Measurements from ENCODE around the gene DGKZ.

DGKZ gene

DNA sequence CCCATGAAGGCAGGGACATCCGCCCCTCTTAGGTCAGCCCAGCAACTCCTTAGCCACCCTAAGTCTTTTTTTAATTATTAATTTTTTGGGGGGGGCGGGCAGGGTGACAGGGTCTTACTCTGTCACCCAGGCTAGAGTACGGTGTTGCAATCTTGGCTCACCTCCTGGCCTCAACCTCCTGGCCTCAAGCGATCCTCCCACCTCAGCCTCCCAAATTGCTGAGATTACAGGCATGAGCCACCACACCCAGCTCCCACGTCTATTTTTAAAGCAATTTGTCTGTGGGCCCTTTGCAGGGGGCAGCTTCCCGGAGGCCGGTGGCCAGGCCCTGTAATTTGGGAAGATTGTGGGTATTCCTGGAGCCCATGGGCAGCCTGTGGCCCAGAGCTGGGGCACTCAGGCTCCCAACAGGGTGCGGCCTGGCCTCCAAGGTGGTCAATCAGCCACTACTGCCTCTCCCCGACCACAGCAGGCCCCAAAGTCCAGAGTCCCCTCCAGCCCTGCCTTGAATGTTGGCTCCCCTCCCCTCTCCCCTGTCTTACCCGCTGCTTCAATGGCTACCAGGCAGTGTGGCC lies 42.6 kb upstream of the DGKZ start:
- TF ChIP-seq, protein P1, sequence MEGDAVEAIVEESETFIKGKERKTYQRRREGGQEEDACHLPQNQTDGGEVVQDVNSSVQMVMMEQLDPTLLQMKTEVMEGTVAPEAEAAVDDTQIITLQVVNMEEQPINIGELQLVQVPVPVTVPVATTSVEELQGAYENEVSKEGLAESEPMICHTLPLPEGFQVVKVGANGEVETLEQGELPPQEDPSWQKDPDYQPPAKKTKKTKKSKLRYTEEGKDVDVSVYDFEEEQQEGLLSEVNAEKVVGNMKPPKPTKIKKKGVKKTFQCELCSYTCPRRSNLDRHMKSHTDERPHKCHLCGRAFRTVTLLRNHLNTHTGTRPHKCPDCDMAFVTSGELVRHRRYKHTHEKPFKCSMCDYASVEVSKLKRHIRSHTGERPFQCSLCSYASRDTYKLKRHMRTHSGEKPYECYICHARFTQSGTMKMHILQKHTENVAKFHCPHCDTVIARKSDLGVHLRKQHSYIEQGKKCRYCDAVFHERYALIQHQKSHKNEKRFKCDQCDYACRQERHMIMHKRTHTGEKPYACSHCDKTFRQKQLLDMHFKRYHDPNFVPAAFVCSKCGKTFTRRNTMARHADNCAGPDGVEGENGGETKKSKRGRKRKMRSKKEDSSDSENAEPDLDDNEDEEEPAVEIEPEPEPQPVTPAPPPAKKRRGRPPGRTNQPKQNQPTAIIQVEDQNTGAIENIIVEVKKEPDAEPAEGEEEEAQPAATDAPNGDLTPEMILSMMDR (IDR thresholded peaks at IDR 0.05; ENCODE audit: control extremely low read depth, extremely low read depth, low read depth, missing control alignments), result no peak
- ChIA-PET CTCF (interaction anchor here (0.9 to 22.8 kb wide), 3 partner anchors 10 to 63 kb away, joined by 3 to 480 read pairs (median 6); no protein-coding TSS in a partner anchor), POLR2A (no interaction called here)
- no peak for DNase-seq (ENCODE audit: extremely low spot score)

- CTCF ChIA-PET, result interaction anchor here (1.2 to 22.8 kb wide), 3 partner anchors 8 to 340 kb away, joined by 5 to 480 read pairs (median 127); no protein-coding TSS in a partner anchor
- TF ChIP-seq, protein P1 (IDR thresholded peaks at IDR 0.05; ENCODE audit: control extremely low read depth, extremely low read depth, low read depth, missing control alignments), result no peak
- no peak for DNase-seq (ENCODE audit: extremely low spot score)
- POLR2A ChIA-PET, result no interaction called here
Observed at GRCh38 chr11:46305295-46305694, 42.0 kb upstream of the DGKZ start.

DNA sequence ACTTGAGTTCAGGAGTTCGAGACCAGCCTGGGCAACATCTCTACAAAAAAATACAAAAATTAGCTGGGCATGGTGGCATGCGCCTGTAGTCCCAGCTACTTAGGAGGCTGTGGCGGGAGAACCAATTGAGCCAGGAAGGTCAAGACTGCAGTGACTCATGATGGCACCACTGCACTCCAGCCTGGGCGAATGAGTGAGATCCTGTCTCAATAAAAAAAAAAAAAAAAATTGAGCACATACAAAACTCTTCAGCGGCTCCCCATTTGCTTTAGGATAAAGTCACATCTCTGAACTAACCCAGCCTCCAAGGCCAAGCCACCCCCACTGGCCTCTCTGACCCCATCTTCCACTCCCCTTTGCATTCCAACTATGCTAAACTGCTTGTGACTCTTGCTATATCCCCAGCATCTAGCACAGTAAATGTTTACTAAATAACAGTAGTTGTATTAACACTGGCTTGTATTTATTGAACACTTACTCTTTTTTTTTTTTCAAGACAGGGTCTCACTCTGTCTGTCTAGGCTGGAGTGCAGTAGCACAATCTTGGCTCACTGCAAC lies 40.9 kb upstream of the DGKZ start:
- TF ChIP-seq, protein P1 (IDR thresholded peaks at IDR 0.05; ENCODE audit: control extremely low read depth, extremely low read depth, low read depth, missing control alignments), result no peak
- CTCF ChIA-PET, result interaction anchor here (1.1 to 22.8 kb wide), 7 partner anchors 9 to 341 kb away, joined by 5 to 480 read pairs (median 38); no protein-coding TSS in a partner anchor
- no peak for DNase-seq (ENCODE audit: extremely low spot score)
- POLR2A ChIA-PET, result no interaction called here

DNA sequence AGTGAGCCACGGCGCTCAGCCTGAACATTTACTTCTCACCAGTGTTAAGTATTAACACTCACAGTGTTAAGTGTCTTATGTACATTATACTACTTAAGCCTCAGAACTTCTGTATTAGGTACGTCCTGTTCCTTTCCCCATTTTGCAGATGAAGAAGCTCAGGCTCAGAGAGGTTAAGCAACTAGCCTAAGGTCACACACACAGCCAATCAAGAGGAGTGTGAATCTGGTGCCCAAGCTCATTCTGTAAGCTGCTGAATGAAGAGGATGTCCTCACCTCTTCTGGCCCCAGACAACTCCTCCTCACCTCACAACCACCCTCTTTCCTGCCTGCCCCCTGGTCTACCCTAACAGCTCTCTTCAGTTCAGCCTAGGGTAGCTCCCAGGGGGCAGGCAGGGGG lies 39.9 kb upstream of the DGKZ start:
- TF ChIP-seq, protein P1 (IDR thresholded peaks at IDR 0.05; ENCODE audit: control extremely low read depth, extremely low read depth, low read depth, missing control alignments), result no peak
- CTCF ChIA-PET, result interaction anchor here (0.7 to 22.8 kb wide), 17 partner anchors 9 to 342 kb away, joined by 3 to 480 read pairs (median 8); partner anchors contain the start of gene CREB3L1
- DNase-seq (ENCODE audit: extremely low spot score), result no peak
- POLR2A ChIA-PET, result no interaction called here

DNA sequence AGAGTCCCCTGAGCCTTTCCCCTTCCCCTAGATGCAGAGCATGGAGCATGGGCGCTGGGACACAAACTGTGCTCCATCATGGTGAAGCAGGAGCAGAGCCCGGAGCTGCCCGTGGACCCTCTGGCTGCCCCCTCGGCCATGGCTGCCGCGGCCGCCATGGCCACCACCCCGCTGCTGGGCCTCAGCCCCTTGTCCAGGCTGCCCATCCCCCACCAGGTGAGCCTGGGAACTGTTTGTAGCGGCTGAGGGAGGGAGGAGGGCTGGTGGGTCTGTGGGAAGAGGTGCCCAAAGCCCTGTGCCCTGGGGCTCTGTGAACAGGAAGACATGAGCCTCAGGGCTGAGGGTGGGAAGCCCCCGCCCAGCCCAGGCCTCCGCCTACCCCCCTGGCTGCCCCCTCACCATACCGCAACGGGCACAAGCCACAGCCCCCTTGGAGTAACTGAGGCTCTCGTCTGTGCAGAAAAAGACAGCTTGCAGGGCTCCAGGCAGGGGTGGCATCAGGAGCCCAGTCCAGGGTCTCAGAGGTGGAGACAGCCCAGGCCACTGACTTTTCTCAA lies 39.4 kb upstream of the DGKZ start:
- CTCF ChIA-PET, result interaction anchor here (0.6 to 22.8 kb wide), 26 partner anchors 8 to 536 kb away, joined by 3 to 480 read pairs (median 6); partner anchors contain the start of gene CREB3L1
- POLR2A ChIA-PET, result no interaction called here

More for the DNA sequence above, 39.4 kb upstream of the DGKZ start:
- no peak for DNase-seq (ENCODE audit: extremely low spot score)
- TF ChIP-seq, protein P1 (IDR thresholded peaks at IDR 0.05; ENCODE audit: control extremely low read depth, extremely low read depth, low read depth, missing control alignments), result no peak

All from GM10248 (cell line).